Glomerular visceral epithelial cell (primary cell): ENCODE measurements around the gene ITPKC.

Experiments used
- DNase-seq: peaks from one replicate; pipeline ENCODE4 v3.0.0-alpha.2; 2016; ENCODE audit errors: extremely low spot score

ITPKC gene

DNA sequence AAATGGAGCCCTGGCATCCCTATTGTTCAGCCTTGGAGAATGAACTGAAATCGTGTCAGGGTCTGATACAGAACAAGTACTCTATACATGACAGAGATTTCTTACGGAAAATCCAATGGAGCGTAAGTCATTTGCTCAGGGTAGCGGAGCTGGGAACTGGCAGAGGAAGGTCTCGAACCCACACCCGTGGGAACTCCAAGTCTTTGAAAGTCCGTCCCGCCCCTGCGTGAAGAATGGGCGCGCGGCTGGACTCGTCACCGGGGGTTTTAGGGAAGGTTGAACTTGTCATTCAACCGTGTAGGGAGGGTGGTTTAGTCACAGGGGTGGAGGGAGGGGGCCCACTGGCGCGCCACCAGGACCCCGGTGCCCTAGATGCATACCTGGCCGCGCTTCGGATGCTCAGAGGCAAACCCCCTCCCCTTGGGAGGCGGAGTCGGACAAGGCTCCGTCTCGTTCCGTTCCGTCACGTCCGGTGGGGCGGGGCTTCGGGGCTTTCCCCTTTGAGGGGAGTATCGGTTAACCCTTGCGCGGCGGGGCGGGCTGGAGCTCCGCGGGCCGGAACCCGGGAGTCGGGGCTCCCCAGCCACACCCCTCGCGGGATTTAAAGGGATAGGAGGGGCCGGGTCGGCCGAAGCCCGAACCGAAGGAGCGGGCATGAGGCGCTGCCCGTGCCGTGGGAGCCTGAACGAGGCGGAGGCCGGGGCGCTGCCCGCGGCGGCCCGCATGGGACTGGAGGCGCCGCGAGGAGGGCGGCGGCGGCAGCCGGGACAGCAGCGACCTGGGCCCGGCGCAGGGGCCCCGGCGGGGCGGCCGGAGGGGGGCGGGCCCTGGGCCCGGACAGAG, at the start of gene ITPKC, which contains the start of gene COQ8B:
ITPKC (plus strand) TSS at position 631 of the 843 bp plus-strand sequence; CDS start at position 655, 24 bp downstream.
COQ8B (minus strand) TSS at position 405 of the 843 bp plus-strand sequence. CDS start 2,254 bp downstream, outside the sequence.
- peak; percentile 98 for DNase-seq

DNA sequence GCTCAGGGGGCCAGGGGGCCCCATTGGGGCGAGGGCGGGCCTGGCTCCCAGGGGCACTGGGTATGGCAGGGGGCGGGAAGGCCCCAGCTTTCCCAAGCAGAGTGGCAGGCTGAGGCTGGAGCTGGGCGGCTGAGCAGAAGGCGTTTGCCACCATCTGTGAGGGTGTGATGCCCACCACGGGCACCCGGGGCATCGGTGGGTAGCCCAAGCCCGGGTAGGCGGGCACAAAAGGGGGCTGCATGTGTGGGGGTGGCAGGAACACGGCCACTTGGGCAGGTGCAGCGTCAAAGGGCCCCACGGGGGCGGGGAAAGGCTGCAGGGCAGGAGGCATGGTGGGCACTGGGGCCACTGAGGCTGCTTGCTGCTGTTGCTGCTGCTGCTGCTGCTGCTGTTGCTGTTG, 49.3 kb upstream of the ITPKC start:
- no peak for DNase-seq

- DNase-seq = no peak
Measured at GRCh38 chr19:40668991-40669614, 47.8 kb upstream of the ITPKC start.

DNA sequence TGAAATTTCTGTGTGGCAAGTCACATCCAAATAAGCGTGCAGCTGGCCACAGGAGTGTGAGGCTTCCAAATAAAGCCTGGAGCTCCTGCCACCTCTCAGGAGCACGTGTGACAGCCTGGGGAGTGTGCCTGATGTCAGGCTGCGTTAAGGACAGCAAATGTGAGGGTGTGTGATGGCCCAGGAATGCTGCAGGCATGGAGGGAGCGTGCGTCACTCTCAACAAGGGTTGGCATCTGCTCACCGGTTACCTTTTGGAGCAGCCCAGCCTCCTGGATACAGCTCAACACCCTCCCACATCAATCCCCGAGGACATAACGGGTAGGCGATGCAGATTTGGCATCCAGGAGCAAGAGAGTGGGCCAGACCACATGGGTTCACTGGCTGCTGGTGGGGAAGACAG, 45.5 kb upstream of the ITPKC start:
- DNase-seq = no peak

DNA sequence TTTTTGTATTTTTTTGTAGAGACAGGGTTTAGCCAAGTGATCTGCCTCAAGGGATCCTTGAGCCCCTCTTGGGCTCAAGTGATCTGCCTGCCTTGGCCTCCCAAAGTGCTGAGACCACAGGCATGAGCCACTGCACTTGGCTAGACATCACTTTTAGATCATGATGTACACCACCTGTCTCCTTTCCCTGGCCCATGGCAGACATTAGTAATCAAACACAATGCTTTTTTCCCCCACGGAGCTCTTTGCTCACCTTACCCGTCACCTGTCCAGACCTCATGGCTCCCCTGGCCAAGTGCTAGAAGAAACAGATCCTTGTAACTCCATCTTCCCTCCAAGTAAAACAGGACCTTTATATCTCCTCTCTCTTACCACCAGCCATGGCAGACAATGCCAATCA, 44.9 kb upstream of the ITPKC start:
- DNase-seq = no peak

- DNase-seq = no peak
Measured at GRCh38 chr19:40672573-40673299, 44.2 kb upstream of the ITPKC start.

- no peak for DNase-seq
Measured at GRCh38 chr19:40673397-40673796, 43.5 kb upstream of the ITPKC start.

DNA sequence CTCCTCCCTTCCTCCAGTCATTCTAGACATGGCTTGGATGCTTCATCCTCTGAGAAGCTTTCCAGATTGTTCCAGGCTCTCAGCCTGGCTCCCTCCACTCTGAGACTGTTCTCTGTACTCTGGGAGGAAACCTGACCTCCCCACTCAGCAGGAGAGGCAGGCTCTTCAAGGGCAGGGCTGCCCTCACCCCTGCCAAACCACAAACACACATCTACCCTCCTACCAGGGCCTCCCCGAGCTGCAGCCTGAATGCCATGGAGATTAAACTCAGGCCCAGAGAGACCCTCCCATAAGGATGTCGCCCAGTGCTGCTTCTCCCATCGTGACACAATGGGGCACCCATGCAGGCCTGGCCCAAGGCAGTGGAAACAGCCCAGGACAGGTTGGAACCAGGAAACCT, 42.6 kb upstream of the ITPKC start:
- DNase-seq = no peak

- no peak for DNase-seq
Measured at GRCh38 chr19:40677156-40677555, 39.8 kb upstream of the ITPKC start.

GRCh38 chr19:40681039-40681438, 35.9 kb upstream of the ITPKC start:
- no peak for DNase-seq

GRCh38 chr19:40682431-40682964, 34.4 kb upstream of the ITPKC start:
- DNase-seq = no peak

- DNase-seq = no peak
Measured at GRCh38 chr19:40683437-40683836, 33.5 kb upstream of the ITPKC start.

- DNase-seq = no peak
Measured at GRCh38 chr19:40684280-40684679, 32.6 kb upstream of the ITPKC start.

DNA sequence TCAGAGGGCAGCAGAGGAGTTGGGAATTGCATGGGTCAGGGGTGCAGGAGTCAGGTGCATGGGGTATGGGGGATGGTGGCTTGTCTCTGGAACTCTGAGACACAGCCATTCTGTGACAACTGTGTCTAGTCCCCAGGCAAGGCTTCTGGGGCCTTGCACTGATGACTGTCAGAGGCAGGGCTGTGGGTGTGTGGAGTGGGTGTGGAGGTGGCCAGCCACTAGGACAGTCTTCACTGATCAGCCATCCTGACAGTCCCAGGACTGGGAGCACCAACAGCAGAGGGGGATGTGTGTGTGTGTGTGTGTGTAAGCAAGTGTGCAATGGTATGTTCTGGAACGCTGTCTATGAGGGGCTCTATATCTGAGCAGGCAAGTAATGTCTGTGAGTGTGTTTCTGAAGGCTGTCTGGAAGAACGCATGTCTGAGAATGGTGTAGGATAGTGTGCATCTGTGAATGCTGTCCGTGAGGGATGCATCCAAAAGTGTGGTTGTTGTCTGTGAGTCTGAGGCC, 31.8 kb upstream of the ITPKC start:
- DNase-seq = no peak

GRCh38 chr19:40685563-40685962, 31.3 kb upstream of the ITPKC start:
- no peak for DNase-seq

DNA sequence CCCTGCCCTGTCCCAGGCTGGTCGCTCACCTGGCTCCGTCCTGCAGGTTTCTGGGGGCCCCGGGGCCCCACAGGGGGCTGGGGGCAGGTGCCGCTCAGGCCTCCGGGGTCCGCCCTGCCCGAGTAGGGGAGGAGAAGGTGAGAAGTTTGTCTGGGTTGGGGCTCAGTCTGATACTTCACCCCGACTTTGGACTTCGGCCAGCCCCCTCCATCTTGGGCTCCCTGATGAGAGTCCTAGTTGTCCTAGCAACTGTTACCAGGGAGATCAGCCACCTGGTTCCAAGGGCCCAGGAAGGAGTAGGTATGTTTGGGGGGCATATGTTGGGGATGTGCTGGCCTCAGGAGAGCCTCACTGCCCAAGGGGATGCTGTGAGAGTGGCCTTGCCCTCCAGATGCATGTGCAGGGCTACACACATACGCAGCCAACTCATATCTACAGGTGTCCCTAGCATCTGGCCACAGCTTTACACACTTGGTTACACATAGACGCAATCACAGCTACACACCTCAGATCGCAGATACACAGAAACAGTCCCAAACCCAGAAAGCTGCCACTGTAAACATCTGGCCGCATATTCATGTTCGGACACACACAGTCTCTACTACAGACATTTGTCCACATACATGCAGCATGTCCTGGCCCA, 29.9 kb upstream of the ITPKC start:
- DNase-seq = no peak

- DNase-seq = no peak
Measured at GRCh38 chr19:40687525-40688016, 29.3 kb upstream of the ITPKC start.

DNA sequence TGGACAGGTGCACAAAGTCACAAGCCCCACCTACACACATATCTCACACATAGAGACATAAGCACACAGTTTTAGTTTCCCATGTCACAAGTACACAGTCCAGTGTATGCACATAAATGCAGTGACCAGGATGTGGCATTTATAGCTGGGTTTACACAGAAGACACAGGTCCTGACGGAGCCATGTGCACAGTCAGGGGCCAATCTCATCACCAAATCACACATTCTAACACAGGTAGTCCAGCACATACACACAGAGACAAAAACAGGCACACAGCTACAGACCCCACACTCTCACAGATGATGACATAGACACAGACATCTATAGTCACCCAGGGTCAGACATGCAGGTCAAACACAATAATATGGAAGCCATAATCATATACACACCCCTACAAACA, 28.6 kb upstream of the ITPKC start:
- DNase-seq = no peak

- DNase-seq = no peak
Measured at GRCh38 chr19:40688987-40689338, 27.9 kb upstream of the ITPKC start.

- no peak for DNase-seq
Measured at GRCh38 chr19:40689339-40690049, 27.4 kb upstream of the ITPKC start.
